A549 (cell line): ENCODE measurements around the gene UBIAD1.

ENCODE experiments used
- CBX2 ChIP-seq: fragments of 200-600 bp; sonication (generic); IDR thresholded peaks from 2 replicates; pipeline ENCODE4 v1.6.1; 2016; ENCODE audit warnings: low read depth, mild to moderate bottlenecking, borderline replicate concordance
- CEBPB ChIP-seq, 2 experiments: fragments of >200 bp in 1 of 2; sonication (Bioruptor Twin) in 1 of 2; formaldehyde crosslinking in 1 of 2; IDR thresholded peaks; 2 replicates each; pipeline ENCODE4 v1.6.1; 2012 to 2016
- EP300 ChIP-seq, 2 experiments: fragments of >200 bp; sonication (Bioruptor Twin); formaldehyde crosslinking; IDR thresholded peaks; 2 replicates in 1 of 2; 3 replicates in 1 of 2; pipeline ENCODE4 v1.6.1; 2016 to 2017
- ESRRA ChIP-seq: fragments of 150-350 bp; IDR thresholded peaks from 2 replicates; pipeline ENCODE4 v1.6.1; 2014; ENCODE audit warnings: mild to moderate bottlenecking, low read length, borderline replicate concordance
- MAZ ChIP-seq: fragments of 150-350 bp; IDR thresholded peaks from 2 replicates; pipeline ENCODE4 v1.6.1; 2014; ENCODE audit warnings: antibody characterized with exemption, low read depth, low read length, borderline replicate concordance
- NPAS2 ChIP-seq: fragments of 250-450 bp; sonication (Bioruptor Pico); IDR thresholded peaks from 2 replicates; pipeline ENCODE4 v1.8.0; 2022; ENCODE audit warnings: mild to moderate bottlenecking, moderate library complexity, borderline replicate concordance
- POLR2A ChIP-seq: IDR thresholded peaks from 2 replicates; pipeline ENCODE4 v1.6.1; 2012; ENCODE audit warnings: mild to moderate bottlenecking, low read length
- POLR2AphosphoS2 ChIP-seq: conservative IDR thresholded peaks from 2 replicates; pipeline ENCODE4 v1.6.1; 2012; ENCODE audit warnings: low read length, improper control_type of control experiment, inconsistent platforms
- RFX5 ChIP-seq: fragments of 450-650 bp; IDR thresholded peaks from 2 replicates; pipeline ENCODE4 v1.7.1; 2014; ENCODE audit warnings: antibody characterized with exemption, mild to moderate bottlenecking, moderate library complexity
- SREBF2 ChIP-seq: fragments of 450-650 bp; IDR thresholded peaks from 2 replicates; pipeline ENCODE4 v1.6.1; 2014; ENCODE audit warnings: mild to moderate bottlenecking, moderate library complexity
- ZFP36 ChIP-seq: fragments of 450-650 bp; IDR thresholded peaks from 2 replicates; pipeline ENCODE4 v1.6.1; 2014; ENCODE audit warnings: borderline replicate concordance; ENCODE audit not compliant: partially characterized antibody
- TF ChIP-seq, protein P1 (sequence below): fragments of >200 bp; sonication (Bioruptor Twin); formaldehyde crosslinking; IDR thresholded peaks from 3 replicates; pipeline ENCODE4 v1.5.1; 2016
- TF ChIP-seq, protein P2 (sequence below): fragments of 150-350 bp; IDR thresholded peaks from 2 replicates; pipeline ENCODE4 v1.6.1; 2014; ENCODE audit warnings: low read depth, mild to moderate bottlenecking, low read length
- TF ChIP-seq, protein P3 (sequence below): fragments of 200-600 bp; sonication (generic); IDR thresholded peaks from 2 replicates; pipeline ENCODE4 v1.6.1; 2016; ENCODE audit warnings: antibody characterized with exemption, mild to moderate bottlenecking, moderate library complexity

DNA sequence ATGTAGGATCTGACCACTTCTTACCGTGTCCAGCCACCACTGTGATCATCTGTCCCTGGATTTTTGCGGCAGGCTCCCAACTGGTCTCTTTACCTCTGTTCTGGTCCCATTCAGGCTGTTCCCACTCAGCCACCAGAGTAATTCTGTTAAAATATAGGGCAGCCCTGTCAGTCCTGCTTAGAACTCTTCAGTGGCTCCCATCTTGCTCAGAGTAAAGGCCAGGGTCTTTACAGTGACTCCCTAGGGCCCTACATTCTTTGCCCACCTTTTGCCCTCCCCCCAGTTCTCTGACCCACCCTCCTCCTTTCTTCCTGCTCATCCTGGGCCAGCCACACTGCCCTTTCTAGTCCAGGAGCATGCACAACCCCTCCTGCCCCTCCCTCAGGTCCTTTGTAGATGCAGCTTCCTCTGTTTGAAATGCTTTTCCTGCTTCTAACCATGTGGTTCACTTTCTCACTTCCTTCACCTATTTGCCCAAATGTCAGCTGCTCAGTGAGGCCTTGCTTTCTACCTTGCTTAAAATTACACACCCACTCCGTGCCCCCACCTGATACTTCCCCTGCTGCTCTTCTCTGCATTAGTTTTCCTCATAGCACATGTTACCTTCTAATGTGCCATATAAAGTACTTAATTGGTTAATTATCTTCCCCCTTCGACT is 7.8 kb downstream of the UBIAD1 start:
- TF ChIP-seq, protein P1, sequence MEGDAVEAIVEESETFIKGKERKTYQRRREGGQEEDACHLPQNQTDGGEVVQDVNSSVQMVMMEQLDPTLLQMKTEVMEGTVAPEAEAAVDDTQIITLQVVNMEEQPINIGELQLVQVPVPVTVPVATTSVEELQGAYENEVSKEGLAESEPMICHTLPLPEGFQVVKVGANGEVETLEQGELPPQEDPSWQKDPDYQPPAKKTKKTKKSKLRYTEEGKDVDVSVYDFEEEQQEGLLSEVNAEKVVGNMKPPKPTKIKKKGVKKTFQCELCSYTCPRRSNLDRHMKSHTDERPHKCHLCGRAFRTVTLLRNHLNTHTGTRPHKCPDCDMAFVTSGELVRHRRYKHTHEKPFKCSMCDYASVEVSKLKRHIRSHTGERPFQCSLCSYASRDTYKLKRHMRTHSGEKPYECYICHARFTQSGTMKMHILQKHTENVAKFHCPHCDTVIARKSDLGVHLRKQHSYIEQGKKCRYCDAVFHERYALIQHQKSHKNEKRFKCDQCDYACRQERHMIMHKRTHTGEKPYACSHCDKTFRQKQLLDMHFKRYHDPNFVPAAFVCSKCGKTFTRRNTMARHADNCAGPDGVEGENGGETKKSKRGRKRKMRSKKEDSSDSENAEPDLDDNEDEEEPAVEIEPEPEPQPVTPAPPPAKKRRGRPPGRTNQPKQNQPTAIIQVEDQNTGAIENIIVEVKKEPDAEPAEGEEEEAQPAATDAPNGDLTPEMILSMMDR, result no peak
- TF ChIP-seq RFX5, result no peak
- TF ChIP-seq EP300 (IDR thresholded peaks at IDR 0.05), result no peak
- no peak for TF ChIP-seq ESRRA
- no peak for TF ChIP-seq CBX2
- no peak for TF ChIP-seq POLR2A
- TF ChIP-seq, protein P2, sequence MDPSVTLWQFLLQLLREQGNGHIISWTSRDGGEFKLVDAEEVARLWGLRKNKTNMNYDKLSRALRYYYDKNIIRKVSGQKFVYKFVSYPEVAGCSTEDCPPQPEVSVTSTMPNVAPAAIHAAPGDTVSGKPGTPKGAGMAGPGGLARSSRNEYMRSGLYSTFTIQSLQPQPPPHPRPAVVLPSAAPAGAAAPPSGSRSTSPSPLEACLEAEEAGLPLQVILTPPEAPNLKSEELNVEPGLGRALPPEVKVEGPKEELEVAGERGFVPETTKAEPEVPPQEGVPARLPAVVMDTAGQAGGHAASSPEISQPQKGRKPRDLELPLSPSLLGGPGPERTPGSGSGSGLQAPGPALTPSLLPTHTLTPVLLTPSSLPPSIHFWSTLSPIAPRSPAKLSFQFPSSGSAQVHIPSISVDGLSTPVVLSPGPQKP, result no peak
- no peak for TF ChIP-seq ZFP36
- TF ChIP-seq, protein P3, sequence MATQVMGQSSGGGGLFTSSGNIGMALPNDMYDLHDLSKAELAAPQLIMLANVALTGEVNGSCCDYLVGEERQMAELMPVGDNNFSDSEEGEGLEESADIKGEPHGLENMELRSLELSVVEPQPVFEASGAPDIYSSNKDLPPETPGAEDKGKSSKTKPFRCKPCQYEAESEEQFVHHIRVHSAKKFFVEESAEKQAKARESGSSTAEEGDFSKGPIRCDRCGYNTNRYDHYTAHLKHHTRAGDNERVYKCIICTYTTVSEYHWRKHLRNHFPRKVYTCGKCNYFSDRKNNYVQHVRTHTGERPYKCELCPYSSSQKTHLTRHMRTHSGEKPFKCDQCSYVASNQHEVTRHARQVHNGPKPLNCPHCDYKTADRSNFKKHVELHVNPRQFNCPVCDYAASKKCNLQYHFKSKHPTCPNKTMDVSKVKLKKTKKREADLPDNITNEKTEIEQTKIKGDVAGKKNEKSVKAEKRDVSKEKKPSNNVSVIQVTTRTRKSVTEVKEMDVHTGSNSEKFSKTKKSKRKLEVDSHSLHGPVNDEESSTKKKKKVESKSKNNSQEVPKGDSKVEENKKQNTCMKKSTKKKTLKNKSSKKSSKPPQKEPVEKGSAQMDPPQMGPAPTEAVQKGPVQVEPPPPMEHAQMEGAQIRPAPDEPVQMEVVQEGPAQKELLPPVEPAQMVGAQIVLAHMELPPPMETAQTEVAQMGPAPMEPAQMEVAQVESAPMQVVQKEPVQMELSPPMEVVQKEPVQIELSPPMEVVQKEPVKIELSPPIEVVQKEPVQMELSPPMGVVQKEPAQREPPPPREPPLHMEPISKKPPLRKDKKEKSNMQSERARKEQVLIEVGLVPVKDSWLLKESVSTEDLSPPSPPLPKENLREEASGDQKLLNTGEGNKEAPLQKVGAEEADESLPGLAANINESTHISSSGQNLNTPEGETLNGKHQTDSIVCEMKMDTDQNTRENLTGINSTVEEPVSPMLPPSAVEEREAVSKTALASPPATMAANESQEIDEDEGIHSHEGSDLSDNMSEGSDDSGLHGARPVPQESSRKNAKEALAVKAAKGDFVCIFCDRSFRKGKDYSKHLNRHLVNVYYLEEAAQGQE, result no peak
- no peak for TF ChIP-seq CEBPB (IDR thresholded peaks at IDR 0.05)
- no peak for TF ChIP-seq SREBF2
- TF ChIP-seq MAZ, result no peak
- TF ChIP-seq POLR2AphosphoS2, result no peak
- no peak for TF ChIP-seq NPAS2 (CRISPR knock-in tag)
